Activated CD4-positive, alpha-beta T cell treated with anti-CD3 and anti-CD28 coated beads for 36 hours (primary cell): Measurements from ENCODE around the gene SYT13. TPM values are rescaled to one million over a fixed set of nuclear protein-coding genes. Genes with fewer than 3 reads are reported as not detected.
"Not testable (repeated sequence)": the region's sequence is repeated elsewhere in the genome, so short reads cannot be mapped to it uniquely, and the experiment has no call there.

Experiments
- ATAC-seq: fragments of 200-7000 bp; cut with Tn5 transposase; one replicate; pipeline ENCODE4 v1.10.0; 2021; ENCODE audit warnings: mild to moderate bottlenecking, moderate library complexity
- CTCF ChIA-PET: fragments of 350-600 bp; sonication (Branson Sonifier 250); formaldehyde crosslinking; loops from one replicate; lab custom pipeline; 2021; ENCODE audit warnings: antibody characterized with exemption; lab: Charles Lee
- POLR2A ChIA-PET: fragments of 350-600 bp; sonication (Branson Sonifier 250); formaldehyde crosslinking; loops from one replicate; lab custom pipeline; 2021; ENCODE audit warnings: antibody characterized with exemption, inconsistent platforms; lab: Charles Lee
- DNase-seq: peaks from one replicate; pipeline ENCODE4 v3.0.0-alpha.2; 2020
- H3K27ac Mint-ChIP-seq: one replicate; pipeline ENCODE4 v1.8.0; 2021; ENCODE audit warnings: mixed read lengths
- H3K27me3 Mint-ChIP-seq: one replicate; pipeline ENCODE4 v1.8.0; 2021; ENCODE audit warnings: mixed read lengths
- H3K36me3 Mint-ChIP-seq: one replicate; pipeline ENCODE4 v1.8.0; 2021; ENCODE audit warnings: low read depth, mixed read lengths
- H3K4me1 Mint-ChIP-seq: one replicate; pipeline ENCODE4 v1.8.0; 2021; ENCODE audit warnings: mixed read lengths
- H3K4me3 Mint-ChIP-seq: one replicate; pipeline ENCODE4 v1.8.0; 2021; ENCODE audit warnings: mild to moderate bottlenecking, moderate library complexity, mixed read lengths
- H3K9me3 Mint-ChIP-seq: one replicate; pipeline ENCODE4 v1.8.0; 2021; ENCODE audit warnings: low read depth, mixed read lengths
- intact Hi-C, 2 experiments: fragments of 100-400 bp; cut with DNase I in 1 of 2; cut with micrococcal nuclease in 1 of 2; formaldehyde crosslinking; loops; one replicate each; pipeline versions ENCODE4 v1.14.2 to v1.15.1; 2022 to 2024; cut with DNase I, micrococcal nuclease
- total RNA-seq, 2 experiments: library from RNA; stranded (reverse); gene quantifications; one replicate each; pipeline ENCODE4 v1.2.3, GENCODE V29; 2021

SYT13 gene
- total RNA-seq, 2 experiments from 2014 or later, result not detected

- Mint-ChIP-seq H3K27me3 (peaks cover 4% of the 10 kb centered on the region), H3K4me3 (no peak overlapping the region), H3K36me3 (no peaks in the 10 kb centered on the region), H3K4me1 (no peaks in the 10 kb centered on the region), H3K27ac (no peak overlapping the region), H3K9me3 (no peaks in the 10 kb centered on the region)
- ChIA-PET POLR2A (no interaction called here), CTCF (interaction anchor here (0.7 kb wide), 1 partner anchor 467 kb away, joined by 3 read pairs; no protein-coding TSS in a partner anchor)
- no peak for DNase-seq
- intact Hi-C loops, result no loop called here
- ATAC-seq, result no peak
Measured at GRCh38 chr11:45304992-45305335, 18.8 kb upstream of the SYT13 start.

- no peaks in the 10 kb centered on the region for H3K9me3 Mint-ChIP-seq
- H3K4me1 Mint-ChIP-seq, result no peaks in the 10 kb centered on the region
- DNase-seq (no peak), ATAC-seq (peak; percentile 53)
- CTCF ChIA-PET, result interaction anchor here (0.6 to 0.7 kb wide), 3 partner anchors 12 to 467 kb away, joined by 3 to 4 read pairs (median 3); no protein-coding TSS in a partner anchor
- POLR2A ChIA-PET, result no interaction called here
- no peak overlapping the region for H3K27ac Mint-ChIP-seq
- H3K27me3 Mint-ChIP-seq, result peaks cover 4% of the 10 kb centered on the region
- no peaks in the 10 kb centered on the region for H3K36me3 Mint-ChIP-seq
- intact Hi-C loops, result no loop called here
- H3K4me3 Mint-ChIP-seq, result no peak overlapping the region
Measured at GRCh38 chr11:45304111-45304991, 18.2 kb upstream of the SYT13 start.

GRCh38 chr11:45303316-45303715 lies 17.2 kb upstream of the SYT13 start:
- no peaks in the 10 kb centered on the region for H3K9me3 Mint-ChIP-seq
- H3K4me3 Mint-ChIP-seq, result no peak overlapping the region
- H3K27me3 Mint-ChIP-seq, result peaks cover 4% of the 10 kb centered on the region
- no peak overlapping the region for H3K27ac Mint-ChIP-seq
- CTCF ChIA-PET, result interaction anchor here (0.6 kb wide), 1 partner anchor 374 kb away, joined by 3 read pairs; no protein-coding TSS in a partner anchor
- H3K36me3 Mint-ChIP-seq, result no peaks in the 10 kb centered on the region
- DNase-seq (no peak), ATAC-seq (no peak)
- no peaks in the 10 kb centered on the region for H3K4me1 Mint-ChIP-seq
- POLR2A ChIA-PET, result no interaction called here
- intact Hi-C loops, result no loop called here

GRCh38 chr11:45301537-45302246 lies 15.6 kb upstream of the SYT13 start:
- Mint-ChIP-seq H3K9me3 (no peaks in the 10 kb centered on the region), H3K4me3 (no peak overlapping the region), H3K4me1 (no peaks in the 10 kb centered on the region), H3K27me3 (peaks cover 6% of the 10 kb centered on the region), H3K36me3 (no peaks in the 10 kb centered on the region), H3K27ac (no peak overlapping the region)
- DNase-seq (no peak), ATAC-seq (no peak)
- ChIA-PET POLR2A (no interaction called here), CTCF (interaction anchor here (0.6 to 2.4 kb wide), 4 partner anchors 15 to 263 kb away, joined by 3 to 13 read pairs (median 3); partner anchors contain the start of gene SYT13)
- intact Hi-C loops, result no loop called here

GRCh38 chr11:45300715-45301114 lies 14.6 kb upstream of the SYT13 start:
- H3K27me3 Mint-ChIP-seq, result peaks cover 7% of the 10 kb centered on the region
- H3K9me3 Mint-ChIP-seq, result no peaks in the 10 kb centered on the region
- no peak overlapping the region for H3K27ac Mint-ChIP-seq
- ChIA-PET POLR2A (no interaction called here), CTCF (interaction anchor here (2.4 kb wide), 1 partner anchor 190 kb away, joined by 13 read pairs; no protein-coding TSS in a partner anchor)
- ATAC-seq, result no peak
- DNase-seq, result no peak
- H3K36me3 Mint-ChIP-seq, result no peaks in the 10 kb centered on the region
- no peaks in the 10 kb centered on the region for H3K4me1 Mint-ChIP-seq
- intact Hi-C loops, result no loop called here
- no peak overlapping the region for H3K4me3 Mint-ChIP-seq

GRCh38 chr11:45298718-45299117 lies 12.6 kb upstream of the SYT13 start:
- ATAC-seq, result no peak
- no peaks in the 10 kb centered on the region for H3K4me1 Mint-ChIP-seq
- POLR2A ChIA-PET, result no interaction called here

GRCh38 chr11:45296075-45296474 lies 9.9 kb upstream of the SYT13 start:
- Mint-ChIP-seq H3K9me3 (no peaks in the 10 kb centered on the region), H3K27ac (no peak overlapping the region), H3K4me3 (no peak overlapping the region), H3K4me1 (no peaks in the 10 kb centered on the region), H3K36me3 (no peaks in the 10 kb centered on the region), H3K27me3 (peaks cover 17% of the 10 kb centered on the region)
- CTCF ChIA-PET, result interaction anchor here (3.0 kb wide), 1 partner anchor 186 kb away, joined by 12 read pairs; no protein-coding TSS in a partner anchor
- intact Hi-C loops, result loop anchor here in 1 of 2 experiments (5.0 kb wide), 1 partner anchor 359 kb away; no protein-coding TSS in a partner anchor
- ATAC-seq (no peak), DNase-seq (no peak)
- POLR2A ChIA-PET, result no interaction called here

More at GRCh38 chr11:45298718-45299117, 12.6 kb upstream of the SYT13 start:
- H3K27me3 Mint-ChIP-seq, result peaks cover 9% of the 10 kb centered on the region
- H3K36me3 Mint-ChIP-seq, result no peaks in the 10 kb centered on the region
- H3K27ac Mint-ChIP-seq, result no peak overlapping the region
- no peak for DNase-seq
- intact Hi-C loops, result loop anchor here in 1 of 2 experiments (5.0 kb wide), 1 partner anchor 361 kb away; no protein-coding TSS in a partner anchor
- H3K9me3 Mint-ChIP-seq, result no peaks in the 10 kb centered on the region
- H3K4me3 Mint-ChIP-seq, result no peak overlapping the region
- CTCF ChIA-PET, result interaction anchor here (0.6 kb wide), 1 partner anchor 396 kb away, joined by 3 read pairs; no protein-coding TSS in a partner anchor

GRCh38 chr11:45294499-45294898 lies 8.4 kb upstream of the SYT13 start:
- ChIA-PET CTCF (interaction anchor here (3.0 kb wide), 1 partner anchor 184 kb away, joined by 12 read pairs; no protein-coding TSS in a partner anchor), POLR2A (no interaction called here)
- intact Hi-C loops, result loop anchor here in 1 of 2 experiments (5.0 kb wide), 1 partner anchor 367 kb away; no protein-coding TSS in a partner anchor
- Mint-ChIP-seq H3K4me1 (no peaks in the 10 kb centered on the region), H3K9me3 (no peaks in the 10 kb centered on the region), H3K4me3 (no peak overlapping the region), H3K27ac (no peak overlapping the region), H3K36me3 (no peaks in the 10 kb centered on the region), H3K27me3 (peaks cover 25% of the 10 kb centered on the region)
- DNase-seq, result no peak
- ATAC-seq, result no peak

- H3K36me3 Mint-ChIP-seq, POLR2A ChIA-PET, H3K9me3 Mint-ChIP-seq, H3K4me3 Mint-ChIP-seq, H3K27ac Mint-ChIP-seq, H3K4me1 Mint-ChIP-seq: not testable (repeated sequence)
- DNase-seq (peak; percentile 82), ATAC-seq (peak; percentile 88)
- CTCF ChIA-PET, result interaction anchor here (3.0 kb wide), 1 partner anchor 183 kb away, joined by 12 read pairs; no protein-coding TSS in a partner anchor
- peaks cover 33% of the 10 kb centered on the region for H3K27me3 Mint-ChIP-seq
- intact Hi-C loops, result loop anchor here (1.0 to 5.0 kb wide), 4 partner anchors 39 to 366 kb away; no protein-coding TSS in a partner anchor
Measured at GRCh38 chr11:45293566-45294192, 7.5 kb upstream of the SYT13 start.

GRCh38 chr11:45290586-45290985 lies 4.4 kb upstream of the SYT13 start:
- ChIA-PET CTCF (interaction anchor here (0.5 to 1.0 kb wide), 3 partner anchors 148 to 347 kb away, joined by 3 to 5 read pairs (median 3); no protein-coding TSS in a partner anchor), POLR2A (interaction anchor here (0.6 kb wide), 1 partner anchor 150 kb away, joined by 3 read pairs; no protein-coding TSS in a partner anchor)
- ATAC-seq (no peak), DNase-seq (no peak)
- no peaks in the 10 kb centered on the region for H3K36me3 Mint-ChIP-seq
- intact Hi-C loops, result loop anchor here in 1 of 2 experiments (5.0 kb wide), 1 partner anchor 363 kb away; no protein-coding TSS in a partner anchor
- H3K27ac Mint-ChIP-seq, result no peak overlapping the region
- no peaks in the 10 kb centered on the region for H3K9me3 Mint-ChIP-seq
- H3K4me3 Mint-ChIP-seq, result no peak overlapping the region
- peaks cover 52% of the 10 kb centered on the region for H3K27me3 Mint-ChIP-seq
- H3K4me1 Mint-ChIP-seq, result no peaks in the 10 kb centered on the region
